SK-N-SH (cell line): ENCODE data around the gene TEX22. TPM values are rescaled to one million over a fixed set of nuclear protein-coding genes. Genes with fewer than 3 reads are reported as not detected.

ENCODE experiments used
- CTCF ChIA-PET: fragments of 300-600, 350-600 bp; formaldehyde crosslinking; extraction: SDS; loops from one replicate; lab custom pipeline; 2021; lab: Yijun Ruan, JAX
- POLR2A ChIA-PET: fragments of 350-600 bp; sonication (Branson Sonifier 250); formaldehyde crosslinking; extraction: SDS; loops from one replicate; lab custom pipeline; 2020; ENCODE audit warnings: antibody characterized with exemption, inconsistent platforms; lab: Yijun Ruan, JAX
- DNase-seq: peaks from one replicate; pipeline ENCODE4 v3.0.0; 2012
- H2AFZ ChIP-seq: fragments of 200-600 bp; sonication (generic); 2 replicates; pipeline ENCODE4 v1.8.1; 2016; ENCODE audit warnings: antibody characterized with exemption, mild to moderate bottlenecking, low read depth
- H3F3A ChIP-seq: fragments of 200-600 bp; sonication (generic); replicated peaks from 2 replicates; pipeline ENCODE3; 2016; ENCODE audit warnings: antibody characterized with exemption, mild to moderate bottlenecking; ENCODE audit not compliant: insufficient read depth
- H3K27ac ChIP-seq, 2 experiments: fragments of 200-500 bp in 1 of 2; fragments of 200-600 bp in 1 of 2; sonication (Bioruptor generic) in 1 of 2; sonication (generic), shearing (Covaris generic) in 1 of 2; 2 replicates each; pipeline versions ENCODE4 v1.5.1 to v1.6.1; 2014 to 2016; ENCODE audit warnings: low read depth in 2 of 2, inconsistent platforms in 1 of 2, low read length in 1 of 2, mild to moderate bottlenecking in 1 of 2, mixed read lengths in 1 of 2
- H3K27me3 ChIP-seq: fragments of 200-600 bp; sonication (generic), shearing (Covaris generic); 2 replicates; pipeline ENCODE4 v1.6.1; 2016; ENCODE audit warnings: mixed run types; ENCODE audit not compliant: insufficient read depth
- H3K36me3 ChIP-seq, 2 experiments: fragments of 200-500 bp in 1 of 2; fragments of 200-600 bp in 1 of 2; sonication (Bioruptor generic) in 1 of 2; sonication (generic) in 1 of 2; replicated peaks in 1 of 2; 2 replicates each; pipeline versions ENCODE3 to v1.5.1; 2014 to 2016; ENCODE audit warnings: low read length in 1 of 2, mild to moderate bottlenecking in 1 of 2; ENCODE audit not compliant: insufficient read depth in 2 of 2, control insufficient read depth in 1 of 2
- H3K4me1 ChIP-seq, 2 experiments: fragments of 200-500 bp in 1 of 2; fragments of 200-600 bp in 1 of 2; sonication (Bioruptor generic) in 1 of 2; sonication (generic), shearing (Covaris generic) in 1 of 2; 2 replicates each; pipeline versions ENCODE4 v1.5.1 to v1.6.1; 2014 to 2016; ENCODE audit warnings: low read depth in 1 of 2, low read length in 1 of 2, mixed run types in 1 of 2; ENCODE audit not compliant: insufficient read depth in 2 of 2, control insufficient read depth in 1 of 2
- H3K4me2 ChIP-seq: fragments of 200-600 bp; sonication (generic), shearing (Covaris generic); 2 replicates; pipeline ENCODE4 v1.6.1; 2017; ENCODE audit warnings: mixed run types
- H3K4me3 ChIP-seq, 2 experiments: fragments of 200-500 bp in 1 of 2; fragments of 200-600 bp in 1 of 2; sonication (Bioruptor generic) in 1 of 2; sonication (generic), shearing (Covaris generic) in 1 of 2; 2 replicates each; pipeline versions ENCODE4 v1.5.1 to v1.8.1; 2014 to 2016; ENCODE audit warnings: low read depth in 2 of 2, inconsistent platforms in 1 of 2, low read length in 1 of 2, mild to moderate bottlenecking in 1 of 2, mixed read lengths in 1 of 2, moderate library complexity in 1 of 2
- H3K79me2 ChIP-seq: fragments of 200-600 bp; sonication (generic); 2 replicates; pipeline ENCODE4 v1.8.1; 2017; ENCODE audit warnings: mild to moderate bottlenecking; ENCODE audit not compliant: insufficient read depth
- H3K9ac ChIP-seq: fragments of 200-600 bp; sonication (generic); 2 replicates; pipeline ENCODE4 v1.6.1; 2017; ENCODE audit warnings: mixed run types
- H3K9me2 ChIP-seq: fragments of 200-600 bp; sonication (generic); 2 replicates; pipeline ENCODE4 v1.6.1; 2017; ENCODE audit warnings: mixed run types
- H3K9me3 ChIP-seq: fragments of 200-600 bp; sonication (generic); 2 replicates; pipeline ENCODE4 v1.6.1; 2017; ENCODE audit warnings: mixed run types, mild to moderate bottlenecking, moderate library complexity
- H4K20me1 ChIP-seq: fragments of 200-600 bp; sonication (generic); 2 replicates; pipeline ENCODE4 v1.6.1; 2017; ENCODE audit warnings: mild to moderate bottlenecking, mixed run types; ENCODE audit not compliant: insufficient read depth
- EZH2phosphoT487 ChIP-seq: fragments of 200-600 bp; sonication (generic); IDR thresholded peaks from 2 replicates; pipeline ENCODE4 v1.6.1; 2017; ENCODE audit warnings: low read depth, mixed run types, mild to moderate bottlenecking, antibody characterized with exemption, moderate library complexity, borderline replicate concordance
- FOXM1 ChIP-seq: IDR thresholded peaks from 2 replicates; pipeline ENCODE4 v1.4.0; 2012; ENCODE audit warnings: low read depth, mild to moderate bottlenecking
- JUND ChIP-seq: IDR thresholded peaks from 2 replicates; pipeline ENCODE4 v1.4.0; 2012
- NFIC ChIP-seq: IDR thresholded peaks from 2 replicates; pipeline ENCODE4 v1.4.0; 2012; ENCODE audit warnings: borderline replicate concordance
- RAD21 ChIP-seq: IDR thresholded peaks from 2 replicates; pipeline ENCODE4 v1.6.1; 2012; ENCODE audit warnings: mild to moderate bottlenecking, low read length
- RXRA ChIP-seq: IDR thresholded peaks from 2 replicates; pipeline ENCODE4 v1.4.0; 2012; ENCODE audit warnings: low read depth, mild to moderate bottlenecking, borderline replicate concordance
- TAF1 ChIP-seq: IDR thresholded peaks from 2 replicates; pipeline ENCODE4 v1.6.1; 2012; ENCODE audit warnings: low read depth, mild to moderate bottlenecking, low read length, moderate library complexity, borderline replicate concordance
- TEAD4 ChIP-seq: IDR thresholded peaks from 2 replicates; pipeline ENCODE4 v1.4.0; 2012; ENCODE audit warnings: mild to moderate bottlenecking, borderline replicate concordance; ENCODE audit not compliant: insufficient read depth
- WGBS: methylation state at CpG from one replicate; pipeline ENCODE4 v1.1.6; 2017; ENCODE audit warnings: low lambda C conversion rate; 5-methylcytosine and 5-hydroxymethylcytosine counted together
- polyA plus RNA-seq, 3 experiments: library from polyadenylated mRNA; depleted of rRNA; stranded (reverse); fragments of >200 nt; gene quantifications; 2 replicates each; pipeline ENCODE4 v1.2.3, GENCODE V29; 2012
- TF ChIP-seq, protein P1 (sequence below): IDR thresholded peaks from 2 replicates; pipeline ENCODE4 v1.4.0; 2012; ENCODE audit warnings: low read depth, borderline replicate concordance
- TF ChIP-seq, protein P2 (sequence below): IDR thresholded peaks from 2 replicates; pipeline ENCODE4 v1.6.1; 2012; ENCODE audit warnings: mild to moderate bottlenecking, low read depth, low read length, moderate library complexity
- TF ChIP-seq, protein P3 (sequence below): fragments of 150-350 bp; IDR thresholded peaks from 2 replicates; pipeline ENCODE4 v1.6.1; 2017; ENCODE audit warnings: antibody characterized with exemption, low read length, low read depth, borderline replicate concordance
- TF ChIP-seq, protein P4 (sequence below): fragments of 150-350 bp; IDR thresholded peaks from 2 replicates; pipeline ENCODE4 v1.6.1; 2016; ENCODE audit warnings: mild to moderate bottlenecking, low read depth, low read length

TEX22 gene
- polyA plus RNA-seq, 1 of the 3 experiments (the other 2 are of a cell fraction) = 0.26 TPM

DNA sequence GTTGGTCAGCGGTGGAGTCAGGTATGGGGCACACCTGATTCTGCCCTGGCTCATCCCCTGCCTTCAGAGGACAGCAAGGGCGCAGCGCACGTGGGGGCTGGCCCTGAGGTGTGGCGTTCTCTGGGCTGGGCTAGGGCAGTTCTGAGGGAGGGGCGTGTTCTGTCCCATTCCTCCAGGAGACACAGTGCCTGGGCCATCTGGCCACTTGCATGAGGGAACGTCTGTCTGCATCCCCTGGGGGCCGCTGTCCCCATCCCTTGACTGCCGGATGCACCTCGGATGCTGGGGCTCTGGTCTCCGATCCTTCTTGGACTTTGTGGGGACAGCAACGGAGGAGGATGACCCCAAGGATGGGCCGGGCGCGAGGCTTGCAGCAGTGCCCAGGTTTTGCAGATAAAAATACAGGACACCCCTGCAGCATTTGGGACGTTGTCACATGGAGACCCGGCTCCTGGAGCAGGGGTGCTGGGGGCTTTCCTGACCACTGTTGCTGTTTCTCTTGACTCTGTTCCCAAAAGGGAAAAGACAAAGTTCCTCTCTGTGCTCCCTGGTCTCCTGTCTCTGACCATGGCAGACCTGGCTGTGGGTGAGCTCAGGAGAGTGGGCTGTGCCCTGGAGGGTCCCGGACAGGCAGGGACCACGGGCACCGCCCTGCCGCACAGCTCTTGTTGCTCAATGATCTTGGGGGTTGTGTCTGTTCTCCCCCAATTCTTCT, 28.2 kb downstream of the TEX22 start:
- H3K79me2 ChIP-seq = peaks cover 100% of the 10 kb centered on the region
- H3F3A ChIP-seq = peaks cover 28% of the 10 kb centered on the region
- H3K9ac ChIP-seq = no peak overlapping the region
- H2AFZ ChIP-seq = no peak overlapping the region
- TF ChIP-seq, protein P1, sequence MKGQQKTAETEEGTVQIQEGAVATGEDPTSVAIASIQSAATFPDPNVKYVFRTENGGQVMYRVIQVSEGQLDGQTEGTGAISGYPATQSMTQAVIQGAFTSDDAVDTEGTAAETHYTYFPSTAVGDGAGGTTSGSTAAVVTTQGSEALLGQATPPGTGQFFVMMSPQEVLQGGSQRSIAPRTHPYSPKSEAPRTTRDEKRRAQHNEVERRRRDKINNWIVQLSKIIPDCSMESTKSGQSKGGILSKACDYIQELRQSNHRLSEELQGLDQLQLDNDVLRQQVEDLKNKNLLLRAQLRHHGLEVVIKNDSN = no peak
- TF ChIP-seq RXRA (no peak), FOXM1 (no peak), JUND (no peak), TEAD4 (no peak), RAD21 (no peak), EZH2phosphoT487 (no peak), NFIC (no peak), TAF1 (no peak)
- TF ChIP-seq, protein P2, sequence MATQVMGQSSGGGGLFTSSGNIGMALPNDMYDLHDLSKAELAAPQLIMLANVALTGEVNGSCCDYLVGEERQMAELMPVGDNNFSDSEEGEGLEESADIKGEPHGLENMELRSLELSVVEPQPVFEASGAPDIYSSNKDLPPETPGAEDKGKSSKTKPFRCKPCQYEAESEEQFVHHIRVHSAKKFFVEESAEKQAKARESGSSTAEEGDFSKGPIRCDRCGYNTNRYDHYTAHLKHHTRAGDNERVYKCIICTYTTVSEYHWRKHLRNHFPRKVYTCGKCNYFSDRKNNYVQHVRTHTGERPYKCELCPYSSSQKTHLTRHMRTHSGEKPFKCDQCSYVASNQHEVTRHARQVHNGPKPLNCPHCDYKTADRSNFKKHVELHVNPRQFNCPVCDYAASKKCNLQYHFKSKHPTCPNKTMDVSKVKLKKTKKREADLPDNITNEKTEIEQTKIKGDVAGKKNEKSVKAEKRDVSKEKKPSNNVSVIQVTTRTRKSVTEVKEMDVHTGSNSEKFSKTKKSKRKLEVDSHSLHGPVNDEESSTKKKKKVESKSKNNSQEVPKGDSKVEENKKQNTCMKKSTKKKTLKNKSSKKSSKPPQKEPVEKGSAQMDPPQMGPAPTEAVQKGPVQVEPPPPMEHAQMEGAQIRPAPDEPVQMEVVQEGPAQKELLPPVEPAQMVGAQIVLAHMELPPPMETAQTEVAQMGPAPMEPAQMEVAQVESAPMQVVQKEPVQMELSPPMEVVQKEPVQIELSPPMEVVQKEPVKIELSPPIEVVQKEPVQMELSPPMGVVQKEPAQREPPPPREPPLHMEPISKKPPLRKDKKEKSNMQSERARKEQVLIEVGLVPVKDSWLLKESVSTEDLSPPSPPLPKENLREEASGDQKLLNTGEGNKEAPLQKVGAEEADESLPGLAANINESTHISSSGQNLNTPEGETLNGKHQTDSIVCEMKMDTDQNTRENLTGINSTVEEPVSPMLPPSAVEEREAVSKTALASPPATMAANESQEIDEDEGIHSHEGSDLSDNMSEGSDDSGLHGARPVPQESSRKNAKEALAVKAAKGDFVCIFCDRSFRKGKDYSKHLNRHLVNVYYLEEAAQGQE = no peak
- TF ChIP-seq, protein P3, sequence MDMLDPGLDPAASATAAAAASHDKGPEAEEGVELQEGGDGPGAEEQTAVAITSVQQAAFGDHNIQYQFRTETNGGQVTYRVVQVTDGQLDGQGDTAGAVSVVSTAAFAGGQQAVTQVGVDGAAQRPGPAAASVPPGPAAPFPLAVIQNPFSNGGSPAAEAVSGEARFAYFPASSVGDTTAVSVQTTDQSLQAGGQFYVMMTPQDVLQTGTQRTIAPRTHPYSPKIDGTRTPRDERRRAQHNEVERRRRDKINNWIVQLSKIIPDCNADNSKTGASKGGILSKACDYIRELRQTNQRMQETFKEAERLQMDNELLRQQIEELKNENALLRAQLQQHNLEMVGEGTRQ = no peak
- TF ChIP-seq, protein P4, sequence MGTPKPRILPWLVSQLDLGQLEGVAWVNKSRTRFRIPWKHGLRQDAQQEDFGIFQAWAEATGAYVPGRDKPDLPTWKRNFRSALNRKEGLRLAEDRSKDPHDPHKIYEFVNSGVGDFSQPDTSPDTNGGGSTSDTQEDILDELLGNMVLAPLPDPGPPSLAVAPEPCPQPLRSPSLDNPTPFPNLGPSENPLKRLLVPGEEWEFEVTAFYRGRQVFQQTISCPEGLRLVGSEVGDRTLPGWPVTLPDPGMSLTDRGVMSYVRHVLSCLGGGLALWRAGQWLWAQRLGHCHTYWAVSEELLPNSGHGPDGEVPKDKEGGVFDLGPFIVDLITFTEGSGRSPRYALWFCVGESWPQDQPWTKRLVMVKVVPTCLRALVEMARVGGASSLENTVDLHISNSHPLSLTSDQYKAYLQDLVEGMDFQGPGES = no peak
- H3K36me3 ChIP-seq = peaks cover 6 to 16% of the 10 kb centered on the region in 2 experiments
- ChIA-PET POLR2A (no interaction called here), CTCF (no interaction called here)
- no peak overlapping the region; a peak in 1 of 4 replicates for H3K27ac ChIP-seq
- no peak for DNase-seq
- H4K20me1 ChIP-seq = peaks cover 85% of the 10 kb centered on the region
- no peak overlapping the region for H3K4me2 ChIP-seq
- H3K4me1 ChIP-seq = peaks cover 2 to 22% of the 10 kb centered on the region in 2 experiments; a peak in 3 of 4 replicates
- WGBS = 94% methylated on average over 12 of the region's 21 CpGs
- H3K9me3 ChIP-seq = no peaks in the 10 kb centered on the region
- no peaks in the 10 kb centered on the region for H3K9me2 ChIP-seq
- H3K27me3 ChIP-seq = no peaks in the 10 kb centered on the region
- H3K4me3 ChIP-seq = no peak overlapping the region
